Endodermal cell (in vitro differentiated cells): Measurements from ENCODE around the gene PKD1. TPM values are rescaled to one million over a fixed set of nuclear protein-coding genes. Genes with fewer than 3 reads are reported as not detected.

Experiments
- DNase-seq: peaks from one replicate; pipeline ENCODE4 v3.0.0-alpha.2; 2017
- H3K27ac ChIP-seq: 2 replicates; pipeline ENCODE4 v1.5.1; 2013; ENCODE audit warnings: mild to moderate bottlenecking, low read depth, low read length, moderate library complexity
- H3K27me3 ChIP-seq: 2 replicates; pipeline ENCODE4 v1.6.1; 2013; ENCODE audit warnings: mild to moderate bottlenecking, low read length, moderate library complexity; ENCODE audit not compliant: insufficient read depth, control insufficient read depth, poor library complexity, severe bottlenecking
- H3K36me3 ChIP-seq: 2 replicates; pipeline ENCODE4 v1.7.0; 2013; ENCODE audit warnings: mild to moderate bottlenecking, low read length, moderate library complexity; ENCODE audit not compliant: control insufficient read depth, insufficient read depth
- H3K4me1 ChIP-seq: one replicate; pipeline ENCODE4 v1.7.0; 2013; ENCODE audit warnings: low read length; ENCODE audit not compliant: control insufficient read depth, insufficient read depth
- H3K4me3 ChIP-seq: 2 replicates; pipeline ENCODE4 v1.5.1; 2013; ENCODE audit warnings: mild to moderate bottlenecking, low read length, moderate library complexity
- H3K9ac ChIP-seq: 2 replicates; pipeline ENCODE4 v1.6.1; 2013; ENCODE audit warnings: mild to moderate bottlenecking, low read length, moderate library complexity; ENCODE audit not compliant: poor library complexity, severe bottlenecking; ENCODE audit errors: extremely low read depth
- H3K9me3 ChIP-seq: 2 replicates; pipeline ENCODE4 v1.6.1; 2013; ENCODE audit warnings: mild to moderate bottlenecking, low read length, moderate library complexity; ENCODE audit not compliant: control insufficient read depth
- H3K27ac Mint-ChIP-seq: 2 replicates; pipeline ENCODE4 v1.8.0; 2020; ENCODE audit warnings: mixed read lengths
- H3K27me3 Mint-ChIP-seq: 2 replicates; pipeline ENCODE4 v1.8.0; 2021; ENCODE audit warnings: mild to moderate bottlenecking, mixed read lengths; ENCODE audit not compliant: insufficient read depth
- H3K36me3 Mint-ChIP-seq: 2 replicates; pipeline ENCODE4 v1.8.0; 2020; ENCODE audit warnings: low read depth, mixed read lengths
- H3K4me1 Mint-ChIP-seq: 2 replicates; pipeline ENCODE4 v1.8.0; 2020; ENCODE audit warnings: mixed read lengths
- H3K4me3 Mint-ChIP-seq: 2 replicates; pipeline ENCODE4 v1.8.0; 2020; ENCODE audit warnings: mild to moderate bottlenecking, moderate library complexity, mixed read lengths
- H3K9me3 Mint-ChIP-seq: 2 replicates; pipeline ENCODE4 v1.8.0; 2020; ENCODE audit warnings: mild to moderate bottlenecking, mixed read lengths
- CTCF ChIP-seq: fragments of 200-600 bp; sonication (generic); conservative IDR thresholded peaks from 2 replicates; pipeline ENCODE4 v1.5.0; 2021; ENCODE audit warnings: antibody characterized with exemption, mild to moderate bottlenecking
- WGBS, 2 experiments: methylation state at CpG; one replicate each; pipeline versions ENCODE4 v1.1.5 to v1.1.7; 2013; ENCODE audit warnings: missing lambda C conversion rate in 2 of 2, mixed read lengths in 1 of 2; ENCODE audit not compliant: insufficient coverage in 1 of 2, insufficient read length in 1 of 2; 5-methylcytosine and 5-hydroxymethylcytosine counted together
- total RNA-seq, 2 donors: library from RNA; stranded (reverse); fragmentation: NEBNext Ultra II Directional in 1 of 2; extraction: Animal tissue kit (Norgen Biotek cat#: 25700) in 1 of 2; gene quantifications; 2 replicates in 1 of 2; 3 replicates in 1 of 2; pipeline ENCODE4 v1.2.1, GENCODE V29; 2021

Gene PKD1
- total RNA-seq, 2 donors from 2014 or later: 104 to 110 TPM

GRCh38 chr16:2151188-2152091 is 15.7 kb upstream of the PKD1 start:
- no peaks in the 10 kb centered on the region for H3K9me3 Mint-ChIP-seq
- no peak overlapping the region for H3K9ac ChIP-seq
- peaks cover 26% of the 10 kb centered on the region for H3K4me1 Mint-ChIP-seq
- H3K9me3 ChIP-seq: no peaks in the 10 kb centered on the region
- peaks cover 28% of the 10 kb centered on the region for H3K36me3 Mint-ChIP-seq
- peak overlapping the region; percentile 82 for H3K27ac Mint-ChIP-seq
- peak overlapping the region; percentile 98 for H3K4me3 ChIP-seq
- H3K4me3 Mint-ChIP-seq: peak overlapping the region; percentile 98
- peaks cover 35% of the 10 kb centered on the region for H3K36me3 ChIP-seq
- peaks cover 23% of the 10 kb centered on the region for H3K4me1 ChIP-seq
- H3K27me3 Mint-ChIP-seq: peaks cover 4% of the 10 kb centered on the region
- WGBS, 2 experiments: 64 to 73% methylated on average over 8 to 13 of the region's 13 CpGs
- H3K27ac ChIP-seq: no peak overlapping the region
- no peak for TF ChIP-seq CTCF
- H3K27me3 ChIP-seq: no peaks in the 10 kb centered on the region
- peak; percentile 81 for DNase-seq

- H3K36me3 Mint-ChIP-seq: peaks cover 28% of the 10 kb centered on the region
- peaks cover 24% of the 10 kb centered on the region for H3K4me1 Mint-ChIP-seq
- peaks cover 23% of the 10 kb centered on the region for H3K4me1 ChIP-seq
- H3K4me3 ChIP-seq: peak overlapping the region; percentile 98
- no peak overlapping the region for H3K9ac ChIP-seq
- 25 to 28% methylated on average over 11 to 17 of the region's 18 CpGs for WGBS, 2 experiments
- H3K27ac ChIP-seq: no peak overlapping the region
- peak; percentile 33 for TF ChIP-seq CTCF
- H3K27me3 Mint-ChIP-seq: peaks cover 8% of the 10 kb centered on the region
- peak overlapping the region; percentile 98 for H3K4me3 Mint-ChIP-seq
- H3K9me3 Mint-ChIP-seq: no peaks in the 10 kb centered on the region
- H3K27me3 ChIP-seq: no peaks in the 10 kb centered on the region
- peaks cover 35% of the 10 kb centered on the region for H3K36me3 ChIP-seq
- no peaks in the 10 kb centered on the region for H3K9me3 ChIP-seq
- DNase-seq: peak; percentile 90
- peak overlapping the region; percentile 82 for H3K27ac Mint-ChIP-seq
These were observed 14.9 kb upstream of the PKD1 start for GRCh38 chr16:2150418-2151187.

- 29 to 44% methylated on average over 15 to 24 of the region's 24 CpGs for WGBS, 2 experiments
- Histone ChIP-seq H3K27me3 (no peaks in the 10 kb centered on the region), H3K36me3 (peaks cover 35% of the 10 kb centered on the region), H3K9ac (peak overlapping the region; percentile 30), H3K27ac (no peak overlapping the region), H3K9me3 (no peaks in the 10 kb centered on the region), H3K4me3 (peak overlapping the region; percentile 73), H3K4me1 (peaks cover 23% of the 10 kb centered on the region)
- Mint-ChIP-seq H3K27ac (peak overlapping the region; percentile 39), H3K4me3 (peak overlapping the region; percentile 54), H3K36me3 (peaks cover 28% of the 10 kb centered on the region), H3K4me1 (peaks cover 24% of the 10 kb centered on the region), H3K27me3 (peaks cover 11% of the 10 kb centered on the region), H3K9me3 (no peaks in the 10 kb centered on the region)
- TF ChIP-seq CTCF: no peak
- peak; percentile 82 for DNase-seq
These were observed 14.1 kb upstream of the PKD1 start for GRCh38 chr16:2149630-2150417.
